ENCODE measurements around the gene CHCHD1.
A peak's percentile ranks its signal among the peaks of the same experiment; 100 is the strongest.
"Not testable (repeated sequence)": the region's sequence is repeated elsewhere in the genome, so short reads cannot be mapped to it uniquely, and the experiment has no call there.

CHCHD1 gene

GRCh38 chr10:73810358-73810734 is 28.5 kb downstream of the CHCHD1 start:
- DNase-seq (ENCODE audit: low spot score) (no peak), FAIRE-seq (no peak)

GRCh38 chr10:73810735-73811465 is 29.1 kb downstream of the CHCHD1 start:
- FAIRE-seq = no peak

GRCh38 chr10:73812657-73813056 is 30.8 kb downstream of the CHCHD1 start:
- DNase-seq (ENCODE audit: low spot score) = no peak
- FAIRE-seq = no peak

More at GRCh38 chr10:73810735-73811465, 29.1 kb downstream of the CHCHD1 start:
- peak; percentile 50 for DNase-seq (ENCODE audit: low spot score)

GRCh38 chr10:73813333-73813732 is 31.5 kb downstream of the CHCHD1 start:
- no peak for DNase-seq (ENCODE audit: low spot score)
- no peak for FAIRE-seq

DNA sequence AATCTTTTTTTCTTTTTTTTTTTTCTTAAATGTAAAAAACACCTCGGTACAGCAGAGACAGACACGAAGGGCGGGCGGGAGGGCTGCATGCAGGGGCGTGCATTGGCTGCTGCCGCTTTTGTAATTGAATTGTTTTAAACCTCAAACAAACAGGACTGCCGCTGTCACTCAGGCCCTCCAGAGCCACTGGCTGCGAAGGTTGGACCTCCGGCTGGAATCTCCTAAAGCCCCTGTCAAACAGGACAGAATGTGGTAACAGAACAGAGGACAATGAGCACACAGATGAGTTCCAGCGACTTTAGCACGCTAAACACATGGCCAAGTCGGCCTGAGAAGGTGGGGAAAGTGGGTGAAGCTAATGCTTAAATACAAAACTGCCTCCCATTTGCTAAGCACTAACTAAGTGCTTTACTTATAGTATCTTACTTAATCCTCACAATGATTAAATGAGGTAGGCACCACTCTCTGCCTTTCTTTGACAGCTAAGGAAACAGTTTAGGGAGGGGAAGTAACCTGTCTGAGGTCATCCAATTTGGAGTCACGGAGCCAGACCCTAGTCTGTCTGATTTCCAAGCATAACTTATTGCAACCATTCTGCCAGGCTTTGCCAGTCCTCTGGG is 32.5 kb downstream of the CHCHD1 start:
- DNase-seq (ENCODE audit: low spot score) (no peak), FAIRE-seq (no peak)

DNA sequence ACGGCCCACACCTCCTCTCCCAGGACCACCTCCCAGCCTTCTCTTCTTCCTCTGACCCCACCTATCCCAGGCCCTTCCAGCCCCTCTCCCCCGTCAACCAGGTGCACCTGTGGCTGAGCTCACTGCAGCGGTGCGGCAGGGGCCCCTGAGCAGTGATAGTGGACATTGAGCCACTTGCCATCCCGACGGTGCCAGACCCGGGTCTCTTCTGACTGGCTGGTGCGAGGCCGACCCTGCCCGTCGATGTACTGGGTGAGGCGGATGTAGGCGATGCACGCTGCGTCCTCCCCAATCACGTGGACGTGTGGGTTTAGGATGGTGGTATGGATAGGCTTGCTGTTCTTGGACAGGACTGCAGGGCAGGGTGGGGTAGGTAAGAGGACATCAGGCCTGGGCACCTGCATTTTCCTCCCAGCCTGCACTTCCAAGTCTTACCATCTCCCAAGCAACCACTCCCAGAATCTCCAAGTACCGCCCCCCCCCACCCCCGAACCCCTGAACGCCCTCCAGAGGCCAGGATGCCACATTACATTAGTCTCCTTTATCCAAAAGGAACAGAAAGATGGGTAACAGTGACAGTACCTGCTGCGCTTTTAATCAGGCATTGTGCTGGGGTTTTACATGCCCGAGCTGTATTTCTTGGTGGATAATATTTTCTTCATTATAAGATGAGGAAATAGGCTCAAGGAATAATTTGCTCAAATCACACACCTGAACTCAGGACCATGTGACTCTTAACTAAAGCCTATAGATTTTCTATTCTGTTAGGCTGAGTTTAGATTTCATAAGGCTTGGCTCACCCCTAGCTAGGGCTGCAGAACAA is 33.3 kb downstream of the CHCHD1 start:
- DNase-seq (ENCODE audit: low spot score) (peak; percentile 54), FAIRE-seq (no peak)

DNA sequence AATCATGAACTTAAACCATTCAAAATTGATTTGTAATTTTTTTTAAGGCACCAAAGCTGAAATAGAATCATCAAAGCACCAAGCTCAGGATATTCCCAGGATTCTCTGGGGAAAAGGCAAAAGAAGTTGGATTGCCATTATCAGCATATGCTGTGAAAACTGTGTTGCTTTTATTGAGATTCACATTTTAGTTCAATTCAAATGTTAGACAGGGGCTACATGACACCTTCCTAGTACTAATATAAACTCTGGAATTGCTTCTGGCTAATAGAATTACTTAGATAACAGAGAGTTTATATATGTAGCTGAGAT is 33.8 kb downstream of the CHCHD1 start:
- DNase-seq (ENCODE audit: low spot score) (no peak), FAIRE-seq (no peak)

- no peak for FAIRE-seq
- no peak for DNase-seq (ENCODE audit: low spot score)
Measured at GRCh38 chr10:73816917-73817729, 35.3 kb downstream of the CHCHD1 start.

GRCh38 chr10:73817826-73818225 is 36.0 kb downstream of the CHCHD1 start:
- DNase-seq (ENCODE audit: low spot score) (no peak), FAIRE-seq (no peak)

DNA sequence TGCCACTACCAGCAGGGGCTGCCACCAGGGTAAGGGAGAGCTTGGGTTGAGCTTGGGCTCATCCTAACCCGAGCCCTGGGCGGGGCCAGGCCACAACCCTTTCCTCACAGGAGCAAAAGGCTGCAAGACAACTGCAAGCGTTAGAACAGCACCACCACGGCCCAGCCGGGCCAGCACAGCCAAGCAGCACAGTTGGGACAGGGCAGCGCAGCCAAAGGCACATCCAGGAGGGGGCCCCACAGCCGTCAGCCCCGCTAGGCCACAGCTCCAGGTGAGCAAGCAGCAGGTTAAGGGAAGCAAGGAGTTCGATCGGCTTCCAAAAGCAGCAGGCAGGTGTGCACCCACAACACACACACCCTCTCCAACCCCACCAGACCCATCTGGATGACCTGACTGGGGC is 36.6 kb downstream of the CHCHD1 start:
- no peak for FAIRE-seq
- no peak for DNase-seq (ENCODE audit: low spot score)

- FAIRE-seq (no peak), DNase-seq (ENCODE audit: low spot score) (no peak)
Measured at GRCh38 chr10:73819081-73819480, 37.2 kb downstream of the CHCHD1 start.

GRCh38 chr10:73819513-73820093 is 37.8 kb downstream of the CHCHD1 start:
- no peak for DNase-seq (ENCODE audit: low spot score)
- no peak for FAIRE-seq

DNA sequence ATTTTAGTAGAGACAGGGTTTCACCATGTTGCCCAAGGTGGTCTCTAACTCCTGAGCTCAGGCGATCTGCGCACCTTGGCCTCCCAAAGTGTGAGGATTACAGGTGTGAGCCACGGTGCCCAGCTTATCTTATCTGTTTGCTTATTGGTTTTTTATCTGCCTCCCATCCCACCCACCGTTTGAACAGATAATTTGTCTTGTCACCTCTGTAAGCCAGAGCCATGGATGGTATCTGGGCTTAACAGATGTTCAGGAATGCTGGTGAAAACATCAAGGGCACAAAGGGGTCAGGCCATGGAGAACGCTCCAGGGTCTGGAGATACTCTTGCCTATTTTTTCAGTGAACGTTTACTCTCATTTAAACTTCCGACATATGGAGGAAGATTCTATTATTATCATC is 41.5 kb downstream of the CHCHD1 start:
- DNase-seq (ENCODE audit: low spot score) (no peak), FAIRE-seq (no peak)

GRCh38 chr10:73824146-73824725 is 42.4 kb downstream of the CHCHD1 start:
- no peak for DNase-seq (ENCODE audit: low spot score)
- no peak for FAIRE-seq

DNA sequence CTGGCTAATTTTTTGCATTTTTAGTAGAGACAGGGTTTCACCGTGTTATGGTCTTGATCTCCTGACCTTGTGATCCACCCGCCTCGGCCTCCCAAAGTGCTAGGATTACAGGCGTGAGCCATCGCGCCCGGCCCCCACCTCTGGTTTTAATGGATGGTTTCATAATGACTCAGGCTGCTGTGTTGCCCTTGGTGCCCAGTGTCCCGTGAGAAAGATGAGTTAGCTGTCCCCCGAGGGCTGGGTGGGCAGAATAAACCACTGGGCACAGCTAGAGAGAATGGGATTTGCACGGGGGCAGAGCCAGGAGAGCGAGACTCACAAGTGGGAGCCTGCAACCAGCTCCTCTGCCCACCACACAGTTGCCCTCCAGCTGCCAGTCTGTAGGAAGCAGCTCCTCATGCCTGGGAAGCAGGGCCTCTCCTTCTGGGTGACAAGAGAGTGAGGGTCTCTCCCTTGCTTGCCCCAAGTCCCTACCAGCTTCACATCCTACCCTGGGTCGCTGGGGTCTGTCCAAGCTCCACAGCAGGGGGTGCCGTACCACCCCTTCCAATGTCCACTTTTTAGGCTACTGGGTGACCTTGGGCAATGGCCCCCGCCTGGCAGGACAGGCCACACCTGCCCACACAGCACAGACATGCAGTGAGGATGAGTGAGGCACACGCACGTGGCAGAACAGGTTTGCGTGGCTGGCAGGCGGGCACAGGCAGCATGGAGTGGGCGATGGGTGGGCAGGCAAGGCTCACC is 45.7 kb downstream of the CHCHD1 start:
- peak; percentile 24 for DNase-seq (ENCODE audit: low spot score)
- FAIRE-seq = peak; percentile 55

DNA sequence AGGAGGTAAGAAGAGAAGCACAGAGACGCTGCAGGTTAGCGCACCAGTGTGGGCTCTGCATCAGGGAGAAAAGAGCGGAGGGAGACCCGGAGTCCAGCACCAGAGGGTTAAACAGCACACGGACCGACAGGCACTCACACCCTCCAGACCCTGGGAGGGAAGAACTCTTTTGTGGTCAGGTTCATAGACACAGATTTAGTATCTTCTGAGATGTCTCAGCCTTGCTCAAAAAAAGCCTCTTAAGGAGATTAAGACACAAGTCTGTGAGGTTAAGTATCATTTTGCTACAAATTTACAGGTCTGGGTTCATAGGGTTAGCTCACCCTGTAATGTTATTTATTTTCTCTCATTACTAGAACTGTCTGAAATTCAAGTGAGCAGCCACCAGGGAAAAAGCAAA is 46.3 kb downstream of the CHCHD1 start:
- FAIRE-seq (no peak), DNase-seq (ENCODE audit: low spot score) (no peak)

GRCh38 chr10:73829090-73829489 is 47.2 kb downstream of the CHCHD1 start:
- FAIRE-seq; DNase-seq (ENCODE audit: low spot score): not testable (repeated sequence)
